H1 (cell line): ENCODE data around the gene CHST11. TPM values are rescaled to one million over a fixed set of nuclear protein-coding genes. Genes with fewer than 3 reads are reported as not detected.

Source experiments
- JUND ChIP-seq: IDR thresholded peaks from 2 replicates; pipeline ENCODE4 v1.6.1; 2011; ENCODE audit warnings: mild to moderate bottlenecking, improper control_type of control experiment, low read length
- polyA plus RNA-seq, 7 experiments: library from polyadenylated mRNA; depleted of rRNA in 3 of 7; stranded (reverse) in 5 of 7; unstranded in 2 of 7; fragments of >200 nt in 5 of 7; fragments of 200-250 nt in 2 of 7; gene quantifications; 1 replicate in 5 of 7; 2 replicates in 1 of 7; 4 replicates in 1 of 7; pipeline versions ENCODE4 v1.2.1 to v1.2.3, GENCODE V29; 2011 to 2013; ENCODE audit warnings: missing spikeins in 2 of 7, mixed read lengths in 2 of 7
- total RNA-seq: library from RNA; stranded (reverse); fragmentation: NEBNext Ultra II Directional; extraction: Animal tissue kit (Norgen Biotek cat#: 25700); gene quantifications from 2 replicates; pipeline ENCODE4 v1.2.1, GENCODE V29; 2021
- TF ChIP-seq, protein P1 (sequence below): fragments of 300-600 bp; sonication (generic); IDR thresholded peaks from 2 replicates; pipeline ENCODE4 v1.7.1; 2012; ENCODE audit warnings: low read length, moderate library complexity, mild to moderate bottlenecking, inconsistent platforms; ENCODE audit not compliant: insufficient replicate concordance
- TF ChIP-seq, protein P2 (sequence below): IDR thresholded peaks from 2 replicates; pipeline ENCODE4 v1.6.1; 2012; ENCODE audit warnings: inconsistent platforms
- TF ChIP-seq, protein P3 (sequence below), 3 experiments: IDR thresholded peaks; 1 replicate in 2 of 3; 2 replicates in 1 of 3; pipeline versions ENCODE4 v1.5.1 to v1.6.1; 2011; ENCODE audit warnings: low read length in 3 of 3, mild to moderate bottlenecking in 3 of 3, inconsistent platforms in 2 of 3, low read depth in 1 of 3, moderate library complexity in 1 of 3; ENCODE audit not compliant: insufficient read depth in 1 of 3; ENCODE audit errors: control extremely low read depth in 1 of 3
- TF ChIP-seq, protein P4 (sequence below): IDR thresholded peaks from 2 replicates; pipeline ENCODE4 v1.6.1; 2011; ENCODE audit warnings: low read length, improper control_type of control experiment

Gene CHST11
- total and polyA plus RNA-seq, 2 of the 8 experiments (the other 6 are each of a cell fraction or from before 2014, with no cell fraction given) = 14.4 to 20.8 TPM

DNA sequence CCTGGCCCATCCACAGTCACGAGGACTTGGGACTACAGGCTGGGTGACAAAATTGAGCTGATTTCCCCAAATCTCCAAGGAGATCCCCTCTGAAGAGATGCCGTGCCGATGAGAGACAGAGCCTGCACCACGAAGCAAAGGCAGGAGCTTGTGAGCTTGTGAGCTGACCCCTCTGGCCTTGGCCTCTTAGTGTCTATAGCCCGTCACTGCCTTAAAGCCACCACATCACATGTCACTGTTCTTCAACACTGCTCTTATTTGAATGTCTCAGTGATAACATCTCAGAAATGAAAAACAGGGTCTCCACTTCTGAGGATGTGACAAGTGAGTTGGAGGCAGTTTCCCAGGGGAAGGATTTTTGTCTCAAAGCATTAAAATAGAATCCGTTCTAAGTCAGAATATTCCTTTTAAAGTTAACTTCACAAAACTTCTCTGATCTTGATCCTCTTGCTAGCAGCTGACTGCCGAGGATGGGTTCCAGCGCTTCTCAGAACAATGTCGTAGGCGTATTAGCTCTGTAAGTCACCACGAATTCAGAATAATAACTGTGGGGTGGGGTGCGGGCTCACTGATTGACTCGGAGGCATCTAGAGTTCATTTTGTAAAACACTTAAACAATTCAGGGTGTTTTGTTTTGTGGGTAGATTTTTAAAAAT is 37.5 kb downstream of the CHST11 start (continued):
- TF ChIP-seq, protein P1, sequence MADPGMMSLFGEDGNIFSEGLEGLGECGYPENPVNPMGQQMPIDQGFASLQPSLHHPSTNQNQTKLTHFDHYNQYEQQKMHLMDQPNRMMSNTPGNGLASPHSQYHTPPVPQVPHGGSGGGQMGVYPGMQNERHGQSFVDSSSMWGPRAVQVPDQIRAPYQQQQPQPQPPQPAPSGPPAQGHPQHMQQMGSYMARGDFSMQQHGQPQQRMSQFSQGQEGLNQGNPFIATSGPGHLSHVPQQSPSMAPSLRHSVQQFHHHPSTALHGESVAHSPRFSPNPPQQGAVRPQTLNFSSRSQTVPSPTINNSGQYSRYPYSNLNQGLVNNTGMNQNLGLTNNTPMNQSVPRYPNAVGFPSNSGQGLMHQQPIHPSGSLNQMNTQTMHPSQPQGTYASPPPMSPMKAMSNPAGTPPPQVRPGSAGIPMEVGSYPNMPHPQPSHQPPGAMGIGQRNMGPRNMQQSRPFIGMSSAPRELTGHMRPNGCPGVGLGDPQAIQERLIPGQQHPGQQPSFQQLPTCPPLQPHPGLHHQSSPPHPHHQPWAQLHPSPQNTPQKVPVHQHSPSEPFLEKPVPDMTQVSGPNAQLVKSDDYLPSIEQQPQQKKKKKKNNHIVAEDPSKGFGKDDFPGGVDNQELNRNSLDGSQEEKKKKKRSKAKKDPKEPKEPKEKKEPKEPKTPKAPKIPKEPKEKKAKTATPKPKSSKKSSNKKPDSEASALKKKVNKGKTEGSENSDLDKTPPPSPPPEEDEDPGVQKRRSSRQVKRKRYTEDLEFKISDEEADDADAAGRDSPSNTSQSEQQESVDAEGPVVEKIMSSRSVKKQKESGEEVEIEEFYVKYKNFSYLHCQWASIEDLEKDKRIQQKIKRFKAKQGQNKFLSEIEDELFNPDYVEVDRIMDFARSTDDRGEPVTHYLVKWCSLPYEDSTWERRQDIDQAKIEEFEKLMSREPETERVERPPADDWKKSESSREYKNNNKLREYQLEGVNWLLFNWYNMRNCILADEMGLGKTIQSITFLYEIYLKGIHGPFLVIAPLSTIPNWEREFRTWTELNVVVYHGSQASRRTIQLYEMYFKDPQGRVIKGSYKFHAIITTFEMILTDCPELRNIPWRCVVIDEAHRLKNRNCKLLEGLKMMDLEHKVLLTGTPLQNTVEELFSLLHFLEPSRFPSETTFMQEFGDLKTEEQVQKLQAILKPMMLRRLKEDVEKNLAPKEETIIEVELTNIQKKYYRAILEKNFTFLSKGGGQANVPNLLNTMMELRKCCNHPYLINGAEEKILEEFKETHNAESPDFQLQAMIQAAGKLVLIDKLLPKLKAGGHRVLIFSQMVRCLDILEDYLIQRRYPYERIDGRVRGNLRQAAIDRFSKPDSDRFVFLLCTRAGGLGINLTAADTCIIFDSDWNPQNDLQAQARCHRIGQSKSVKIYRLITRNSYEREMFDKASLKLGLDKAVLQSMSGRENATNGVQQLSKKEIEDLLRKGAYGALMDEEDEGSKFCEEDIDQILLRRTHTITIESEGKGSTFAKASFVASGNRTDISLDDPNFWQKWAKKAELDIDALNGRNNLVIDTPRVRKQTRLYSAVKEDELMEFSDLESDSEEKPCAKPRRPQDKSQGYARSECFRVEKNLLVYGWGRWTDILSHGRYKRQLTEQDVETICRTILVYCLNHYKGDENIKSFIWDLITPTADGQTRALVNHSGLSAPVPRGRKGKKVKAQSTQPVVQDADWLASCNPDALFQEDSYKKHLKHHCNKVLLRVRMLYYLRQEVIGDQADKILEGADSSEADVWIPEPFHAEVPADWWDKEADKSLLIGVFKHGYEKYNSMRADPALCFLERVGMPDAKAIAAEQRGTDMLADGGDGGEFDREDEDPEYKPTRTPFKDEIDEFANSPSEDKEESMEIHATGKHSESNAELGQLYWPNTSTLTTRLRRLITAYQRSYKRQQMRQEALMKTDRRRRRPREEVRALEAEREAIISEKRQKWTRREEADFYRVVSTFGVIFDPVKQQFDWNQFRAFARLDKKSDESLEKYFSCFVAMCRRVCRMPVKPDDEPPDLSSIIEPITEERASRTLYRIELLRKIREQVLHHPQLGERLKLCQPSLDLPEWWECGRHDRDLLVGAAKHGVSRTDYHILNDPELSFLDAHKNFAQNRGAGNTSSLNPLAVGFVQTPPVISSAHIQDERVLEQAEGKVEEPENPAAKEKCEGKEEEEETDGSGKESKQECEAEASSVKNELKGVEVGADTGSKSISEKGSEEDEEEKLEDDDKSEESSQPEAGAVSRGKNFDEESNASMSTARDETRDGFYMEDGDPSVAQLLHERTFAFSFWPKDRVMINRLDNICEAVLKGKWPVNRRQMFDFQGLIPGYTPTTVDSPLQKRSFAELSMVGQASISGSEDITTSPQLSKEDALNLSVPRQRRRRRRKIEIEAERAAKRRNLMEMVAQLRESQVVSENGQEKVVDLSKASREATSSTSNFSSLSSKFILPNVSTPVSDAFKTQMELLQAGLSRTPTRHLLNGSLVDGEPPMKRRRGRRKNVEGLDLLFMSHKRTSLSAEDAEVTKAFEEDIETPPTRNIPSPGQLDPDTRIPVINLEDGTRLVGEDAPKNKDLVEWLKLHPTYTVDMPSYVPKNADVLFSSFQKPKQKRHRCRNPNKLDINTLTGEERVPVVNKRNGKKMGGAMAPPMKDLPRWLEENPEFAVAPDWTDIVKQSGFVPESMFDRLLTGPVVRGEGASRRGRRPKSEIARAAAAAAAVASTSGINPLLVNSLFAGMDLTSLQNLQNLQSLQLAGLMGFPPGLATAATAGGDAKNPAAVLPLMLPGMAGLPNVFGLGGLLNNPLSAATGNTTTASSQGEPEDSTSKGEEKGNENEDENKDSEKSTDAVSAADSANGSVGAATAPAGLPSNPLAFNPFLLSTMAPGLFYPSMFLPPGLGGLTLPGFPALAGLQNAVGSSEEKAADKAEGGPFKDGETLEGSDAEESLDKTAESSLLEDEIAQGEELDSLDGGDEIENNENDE = no peak
- TF ChIP-seq, protein P2, sequence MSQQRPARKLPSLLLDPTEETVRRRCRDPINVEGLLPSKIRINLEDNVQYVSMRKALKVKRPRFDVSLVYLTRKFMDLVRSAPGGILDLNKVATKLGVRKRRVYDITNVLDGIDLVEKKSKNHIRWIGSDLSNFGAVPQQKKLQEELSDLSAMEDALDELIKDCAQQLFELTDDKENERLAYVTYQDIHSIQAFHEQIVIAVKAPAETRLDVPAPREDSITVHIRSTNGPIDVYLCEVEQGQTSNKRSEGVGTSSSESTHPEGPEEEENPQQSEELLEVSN = no peak
- TF ChIP-seq, protein P3, sequence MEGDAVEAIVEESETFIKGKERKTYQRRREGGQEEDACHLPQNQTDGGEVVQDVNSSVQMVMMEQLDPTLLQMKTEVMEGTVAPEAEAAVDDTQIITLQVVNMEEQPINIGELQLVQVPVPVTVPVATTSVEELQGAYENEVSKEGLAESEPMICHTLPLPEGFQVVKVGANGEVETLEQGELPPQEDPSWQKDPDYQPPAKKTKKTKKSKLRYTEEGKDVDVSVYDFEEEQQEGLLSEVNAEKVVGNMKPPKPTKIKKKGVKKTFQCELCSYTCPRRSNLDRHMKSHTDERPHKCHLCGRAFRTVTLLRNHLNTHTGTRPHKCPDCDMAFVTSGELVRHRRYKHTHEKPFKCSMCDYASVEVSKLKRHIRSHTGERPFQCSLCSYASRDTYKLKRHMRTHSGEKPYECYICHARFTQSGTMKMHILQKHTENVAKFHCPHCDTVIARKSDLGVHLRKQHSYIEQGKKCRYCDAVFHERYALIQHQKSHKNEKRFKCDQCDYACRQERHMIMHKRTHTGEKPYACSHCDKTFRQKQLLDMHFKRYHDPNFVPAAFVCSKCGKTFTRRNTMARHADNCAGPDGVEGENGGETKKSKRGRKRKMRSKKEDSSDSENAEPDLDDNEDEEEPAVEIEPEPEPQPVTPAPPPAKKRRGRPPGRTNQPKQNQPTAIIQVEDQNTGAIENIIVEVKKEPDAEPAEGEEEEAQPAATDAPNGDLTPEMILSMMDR (IDR thresholded peaks at IDR 0.05; ENCODE audit: control extremely low read depth in 1 of 3, insufficient read depth in 1 of 3, low read depth in 1 of 3, low read length in 3 of 3) = no peak
- TF ChIP-seq, protein P4, sequence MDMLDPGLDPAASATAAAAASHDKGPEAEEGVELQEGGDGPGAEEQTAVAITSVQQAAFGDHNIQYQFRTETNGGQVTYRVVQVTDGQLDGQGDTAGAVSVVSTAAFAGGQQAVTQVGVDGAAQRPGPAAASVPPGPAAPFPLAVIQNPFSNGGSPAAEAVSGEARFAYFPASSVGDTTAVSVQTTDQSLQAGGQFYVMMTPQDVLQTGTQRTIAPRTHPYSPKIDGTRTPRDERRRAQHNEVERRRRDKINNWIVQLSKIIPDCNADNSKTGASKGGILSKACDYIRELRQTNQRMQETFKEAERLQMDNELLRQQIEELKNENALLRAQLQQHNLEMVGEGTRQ = no peak
- TF ChIP-seq JUND = no peak
